ENCODE results near the gene SLC38A6.

DNA sequence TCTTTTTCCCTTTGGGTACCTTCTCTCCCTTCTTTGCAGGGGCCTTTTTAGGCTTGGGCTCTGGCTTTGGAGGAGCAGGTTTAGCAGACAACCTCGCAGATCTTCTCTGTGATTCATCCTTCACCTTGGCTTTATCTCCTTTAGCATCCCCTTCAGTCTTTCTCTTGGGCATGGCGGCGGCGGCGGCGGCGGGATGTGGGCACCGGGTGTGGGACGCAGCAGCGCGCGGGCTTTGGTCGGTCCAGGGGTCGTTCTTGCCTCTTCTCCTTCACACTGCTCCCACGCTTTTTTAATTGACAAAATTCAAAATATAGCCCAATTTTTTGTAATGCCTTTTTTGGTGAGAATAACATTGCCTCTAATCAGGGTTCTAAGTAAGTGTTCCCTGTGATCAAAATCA is 8.8 kb upstream of the SLC38A6 start:
- TF ChIP-seq, protein P1, sequence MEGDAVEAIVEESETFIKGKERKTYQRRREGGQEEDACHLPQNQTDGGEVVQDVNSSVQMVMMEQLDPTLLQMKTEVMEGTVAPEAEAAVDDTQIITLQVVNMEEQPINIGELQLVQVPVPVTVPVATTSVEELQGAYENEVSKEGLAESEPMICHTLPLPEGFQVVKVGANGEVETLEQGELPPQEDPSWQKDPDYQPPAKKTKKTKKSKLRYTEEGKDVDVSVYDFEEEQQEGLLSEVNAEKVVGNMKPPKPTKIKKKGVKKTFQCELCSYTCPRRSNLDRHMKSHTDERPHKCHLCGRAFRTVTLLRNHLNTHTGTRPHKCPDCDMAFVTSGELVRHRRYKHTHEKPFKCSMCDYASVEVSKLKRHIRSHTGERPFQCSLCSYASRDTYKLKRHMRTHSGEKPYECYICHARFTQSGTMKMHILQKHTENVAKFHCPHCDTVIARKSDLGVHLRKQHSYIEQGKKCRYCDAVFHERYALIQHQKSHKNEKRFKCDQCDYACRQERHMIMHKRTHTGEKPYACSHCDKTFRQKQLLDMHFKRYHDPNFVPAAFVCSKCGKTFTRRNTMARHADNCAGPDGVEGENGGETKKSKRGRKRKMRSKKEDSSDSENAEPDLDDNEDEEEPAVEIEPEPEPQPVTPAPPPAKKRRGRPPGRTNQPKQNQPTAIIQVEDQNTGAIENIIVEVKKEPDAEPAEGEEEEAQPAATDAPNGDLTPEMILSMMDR (conservative IDR thresholded peaks at IDR 0.05; ENCODE audit: low read length): no peak
- no peak for TF ChIP-seq EZH2phosphoT487 (IDR thresholded peaks at IDR 0.05; ENCODE audit: borderline replicate concordance, low read depth, low read length)
